K562 (cell line): ENCODE results near the gene ABHD16A. TPM values are rescaled to one million over a fixed set of nuclear protein-coding genes. Genes with fewer than 3 reads are reported as not detected.

Experiments used
- CCAR2 ChIP-seq: fragments of 200-400 bp; formaldehyde crosslinking; IDR thresholded peaks from 2 replicates; pipeline ENCODE4 v1.6.1; 2017; ENCODE audit warnings: mild to moderate bottlenecking, low read depth, low read length
- HNRNPLL ChIP-seq: fragments of 200-400 bp; formaldehyde crosslinking; IDR thresholded peaks from 2 replicates; pipeline ENCODE4 v1.6.1; 2017; ENCODE audit warnings: low read length, low read depth, mild to moderate bottlenecking; ENCODE audit not compliant: poor library complexity, severe bottlenecking
- REST ChIP-seq, 2 experiments: fragments of 450-650 bp; formaldehyde crosslinking in 1 of 2; IDR thresholded peaks; 2 replicates each; pipeline versions ENCODE4 v1.4.0 to v1.6.1; 2014 to 2020; ENCODE audit warnings: mild to moderate bottlenecking in 2 of 2, borderline replicate concordance in 1 of 2, low read depth in 1 of 2
- SRSF7 ChIP-seq: fragments of 200-400 bp; formaldehyde crosslinking; optimal IDR thresholded peaks from 2 replicates; pipeline ENCODE3; 2017; ENCODE audit warnings: mild to moderate bottlenecking, low read depth, low read length
- TOE1 ChIP-seq, 2 experiments: fragments of 450-650 bp in 1 of 2; sonication (generic) in 1 of 2; formaldehyde crosslinking in 1 of 2; IDR thresholded peaks; 2 replicates each; pipeline versions ENCODE4 v1.7.1 to v1.8.0; 2016 to 2022; ENCODE audit warnings: borderline replicate concordance in 2 of 2, mild to moderate bottlenecking in 2 of 2, antibody characterized with exemption in 1 of 2, inconsistent platforms in 1 of 2, low read depth in 1 of 2, missing genetic modification reagents in 1 of 2, moderate library complexity in 1 of 2
- ZBTB1 ChIP-seq: sonication (generic); formaldehyde crosslinking; IDR thresholded peaks from 2 replicates; pipeline ENCODE4 v1.8.1; 2023; ENCODE audit warnings: missing genetic modification reagents, low read depth, mild to moderate bottlenecking, borderline replicate concordance
- ZC3H11A ChIP-seq: IDR thresholded peaks from 2 replicates; pipeline ENCODE4 v1.6.1; 2012; ENCODE audit warnings: low read depth, low read length, improper control_type of control experiment
- ZNF174 ChIP-seq: fragments of 250-450 bp; sonication (Bioruptor Pico); IDR thresholded peaks from 2 replicates; pipeline ENCODE4 v1.4.0; 2020; ENCODE audit warnings: mild to moderate bottlenecking
- ZNF239 ChIP-seq: fragments of 250-450 bp; sonication (Bioruptor Pico); IDR thresholded peaks from 2 replicates; pipeline ENCODE4 v1.4.0; 2020; ENCODE audit warnings: mild to moderate bottlenecking
- ZNF24 ChIP-seq: fragments of 450-650 bp; IDR thresholded peaks from 2 replicates; pipeline ENCODE4 v1.6.1; 2016
- ZNF707 ChIP-seq: fragments of 250-450 bp; sonication (Bioruptor Pico); conservative IDR thresholded peaks from 2 replicates; pipeline ENCODE4 v1.8.0; 2022; ENCODE audit warnings: inconsistent platforms, mild to moderate bottlenecking, moderate library complexity
- polyA plus RNA-seq, 8 experiments: library from polyadenylated mRNA; depleted of rRNA in 4 of 8; stranded (reverse) in 5 of 8; unstranded in 3 of 8; fragments of >200 nt; fragmentation: Nextera tagmentation in 2 of 8; fragmentation: Illumina TruSeq in 1 of 8; extraction: Ambion mirVana in 2 of 8; extraction: Trizol in 1 of 8; gene quantifications; 2 replicates each; pipeline versions ENCODE4 v1.2.1 to v1.2.3, GENCODE V29; 2011 to 2014; ENCODE audit warnings: inconsistent platforms in 1 of 8, missing spikeins in 1 of 8
- total RNA-seq, 7 experiments: library from RNA; depleted of rRNA in 6 of 7; stranded (reverse); fragments of >200 nt in 6 of 7; fragmentation: Illumina TruSeq in 2 of 7; extraction: Trizol in 2 of 7; gene quantifications; 2 replicates each; pipeline versions ENCODE4 v1.2.1 to v1.2.3, GENCODE V29; 2011 to 2021; ENCODE audit warnings: low replicate concordance in 1 of 7

The ABHD16A gene
- total and polyA plus RNA-seq, 9 of the 15 experiments (the other 6 are each of a cell fraction or from before 2014, with no cell fraction given) = 25.8 to 120 (median 81.6) TPM

GRCh38 chr6:31736021-31736767, 33.1 kb upstream of the ABHD16A start, which contains the start of gene CLIC1 (continued):
- TF ChIP-seq REST (IDR thresholded peaks at IDR 0.05; ENCODE audit: borderline replicate concordance) = no peak
- TF ChIP-seq REST (CRISPR knock-in tag; IDR thresholded peaks at IDR 0.05; ENCODE audit: low read depth) = peak; percentile 80; the same call in 1 of the 2 replicates
- no peak for TF ChIP-seq HNRNPLL
- 0 out of 2 replicates have a peak, but pooled peaks have one; percentile 7 for TF ChIP-seq ZNF174
- no peak for TF ChIP-seq TOE1 (IDR thresholded peaks at IDR 0.05; ENCODE audit: borderline replicate concordance)
- peak; percentile 79 for TF ChIP-seq TOE1 (CRISPR knock-in tag; IDR thresholded peaks at IDR 0.05; ENCODE audit: borderline replicate concordance, low read depth)
- no peak for TF ChIP-seq ZBTB1 (CRISPR knock-in tag)
- TF ChIP-seq ZNF24 = no peak
- TF ChIP-seq SRSF7 = no peak
- TF ChIP-seq ZNF239 (CRISPR knock-in tag) = no peak
- no peak for TF ChIP-seq CCAR2
- no peak for TF ChIP-seq ZNF707 (CRISPR knock-in tag)
- 0 out of 2 replicates have a peak, but pooled peaks have one; percentile 46 for TF ChIP-seq ZC3H11A
